ENCODE measurements around the gene SLC22A23. TPM values are rescaled to one million over a fixed set of nuclear protein-coding genes. Genes with fewer than 3 reads are reported as not detected.
"Not testable (repeated sequence)": the region's sequence is repeated elsewhere in the genome, so short reads cannot be mapped to it uniquely, and the experiment has no call there.

Gene SLC22A23
- total RNA-seq, 1 donor, result 18.1 TPM

DNA sequence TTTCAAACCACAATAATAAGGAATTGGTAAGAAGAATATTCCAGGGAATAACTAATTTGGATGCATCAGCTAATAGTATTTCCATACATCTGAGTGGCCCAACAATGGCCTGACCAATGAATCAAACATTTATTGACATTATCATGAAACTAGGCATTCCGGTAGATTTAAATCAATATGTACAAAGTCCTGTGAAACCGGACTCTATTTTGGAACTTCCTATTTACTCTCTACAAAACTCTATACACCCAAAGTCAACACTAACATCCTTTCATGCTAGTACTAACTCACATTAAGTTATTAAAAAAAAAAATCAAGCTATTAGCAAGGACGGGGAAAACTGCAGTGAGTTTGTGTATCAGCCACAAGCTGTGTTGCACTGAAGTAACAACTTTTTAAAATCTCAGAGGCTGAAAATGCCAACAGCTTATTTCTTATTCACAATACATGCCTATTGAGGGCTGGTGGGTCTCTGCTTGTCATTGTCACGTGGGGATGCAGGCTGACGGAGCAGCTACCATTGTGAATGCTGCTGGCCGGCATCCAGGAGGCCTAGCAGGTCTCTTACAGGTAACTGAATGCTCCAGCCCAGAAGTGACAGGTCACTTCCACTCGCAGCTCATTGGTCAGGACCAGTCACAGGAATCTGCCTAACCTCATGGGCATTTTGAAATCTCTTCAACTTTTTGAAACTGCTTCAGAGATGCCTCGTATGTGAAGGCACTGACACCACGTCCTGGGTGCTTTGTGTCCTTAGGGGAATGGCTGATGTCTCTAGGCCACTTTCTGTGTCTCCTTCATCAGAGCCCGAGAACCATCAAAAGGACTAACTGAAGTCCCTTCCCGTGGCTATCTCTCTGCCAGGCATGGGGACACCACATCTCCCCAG lies 76.3 kb downstream of the SLC22A23 start:
- H3K4me3 ChIP-seq (ENCODE audit: insufficient read depth, low read length), result no peak overlapping the region
- H3K36me3 ChIP-seq (ENCODE audit: insufficient read depth, low read length), result no peaks in the 10 kb centered on the region
- no peaks in the 10 kb centered on the region for H3K27me3 ChIP-seq (ENCODE audit: insufficient read depth, low read length)
- DNase-seq (ENCODE audit: insufficient read length, low spot score, missing footprints), result no peak
- H3K27ac ChIP-seq (ENCODE audit: low read depth, low read length), result no peak overlapping the region
- H3K9me3 ChIP-seq (ENCODE audit: low read depth, low read length), result no peaks in the 10 kb centered on the region
- no peak overlapping the region for H3K4me2 ChIP-seq (ENCODE audit: insufficient read depth, low read length)
- no peak overlapping the region for H2AFZ ChIP-seq (ENCODE audit: low read length)
- TF ChIP-seq, protein P1, sequence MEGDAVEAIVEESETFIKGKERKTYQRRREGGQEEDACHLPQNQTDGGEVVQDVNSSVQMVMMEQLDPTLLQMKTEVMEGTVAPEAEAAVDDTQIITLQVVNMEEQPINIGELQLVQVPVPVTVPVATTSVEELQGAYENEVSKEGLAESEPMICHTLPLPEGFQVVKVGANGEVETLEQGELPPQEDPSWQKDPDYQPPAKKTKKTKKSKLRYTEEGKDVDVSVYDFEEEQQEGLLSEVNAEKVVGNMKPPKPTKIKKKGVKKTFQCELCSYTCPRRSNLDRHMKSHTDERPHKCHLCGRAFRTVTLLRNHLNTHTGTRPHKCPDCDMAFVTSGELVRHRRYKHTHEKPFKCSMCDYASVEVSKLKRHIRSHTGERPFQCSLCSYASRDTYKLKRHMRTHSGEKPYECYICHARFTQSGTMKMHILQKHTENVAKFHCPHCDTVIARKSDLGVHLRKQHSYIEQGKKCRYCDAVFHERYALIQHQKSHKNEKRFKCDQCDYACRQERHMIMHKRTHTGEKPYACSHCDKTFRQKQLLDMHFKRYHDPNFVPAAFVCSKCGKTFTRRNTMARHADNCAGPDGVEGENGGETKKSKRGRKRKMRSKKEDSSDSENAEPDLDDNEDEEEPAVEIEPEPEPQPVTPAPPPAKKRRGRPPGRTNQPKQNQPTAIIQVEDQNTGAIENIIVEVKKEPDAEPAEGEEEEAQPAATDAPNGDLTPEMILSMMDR (IDR thresholded peaks at IDR 0.05; ENCODE audit: extremely low read depth, low read depth, low read length), result no peak
- peaks cover 18% of the 10 kb centered on the region for H3K79me2 ChIP-seq (ENCODE audit: insufficient read depth, low read length)
- peaks cover 34% of the 10 kb centered on the region for H3K4me1 ChIP-seq (ENCODE audit: insufficient read depth, low read length)
- H4K20me1 ChIP-seq (ENCODE audit: insufficient read depth, low read length), result no peaks in the 10 kb centered on the region

DNA sequence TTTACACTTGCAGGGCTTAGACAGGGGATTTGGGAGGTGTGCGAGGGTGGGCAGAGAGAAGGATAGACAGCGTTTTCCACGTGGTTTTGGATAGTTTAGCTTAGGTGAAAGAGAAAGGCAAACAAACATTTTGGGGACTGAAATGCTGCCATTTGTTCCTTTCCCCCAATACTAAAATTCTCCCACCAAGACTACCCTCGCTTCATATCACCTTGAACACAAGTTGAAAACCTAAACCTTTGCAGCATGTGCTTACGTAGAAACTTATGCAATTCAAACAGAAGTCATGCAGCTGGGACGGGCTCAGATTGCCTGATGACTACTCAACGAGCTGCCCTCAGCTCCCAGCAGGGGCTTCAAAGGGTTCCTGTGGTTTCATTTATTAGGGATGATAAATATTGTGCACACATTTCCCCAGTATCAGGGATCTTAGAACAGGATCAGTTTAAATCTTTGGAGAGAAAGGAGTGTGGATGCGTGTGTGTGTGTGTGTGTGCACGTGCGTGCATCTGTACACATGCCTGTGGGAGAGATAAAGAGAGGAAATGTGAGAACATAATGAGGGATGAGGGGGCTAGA lies 77.3 kb downstream of the SLC22A23 start:
- no peak overlapping the region for H3K4me2 ChIP-seq (ENCODE audit: insufficient read depth, low read length)
- peaks cover 30% of the 10 kb centered on the region for H3K4me1 ChIP-seq (ENCODE audit: insufficient read depth, low read length)
- no peak overlapping the region for H2AFZ ChIP-seq (ENCODE audit: low read length)
- H4K20me1 ChIP-seq (ENCODE audit: insufficient read depth, low read length), result no peaks in the 10 kb centered on the region
- TF ChIP-seq, protein P1 (IDR thresholded peaks at IDR 0.05; ENCODE audit: extremely low read depth, low read depth, low read length), result no peak
- no peak overlapping the region for H3K4me3 ChIP-seq (ENCODE audit: insufficient read depth, low read length)
- DNase-seq (ENCODE audit: insufficient read length, low spot score, missing footprints), result no peak
- H3K27ac ChIP-seq (ENCODE audit: low read depth, low read length), result no peak overlapping the region
- H3K36me3 ChIP-seq (ENCODE audit: insufficient read depth, low read length), result no peaks in the 10 kb centered on the region
- no peaks in the 10 kb centered on the region for H3K9me3 ChIP-seq (ENCODE audit: low read depth, low read length)
- peaks cover 14% of the 10 kb centered on the region for H3K79me2 ChIP-seq (ENCODE audit: insufficient read depth, low read length)
- H3K27me3 ChIP-seq (ENCODE audit: insufficient read depth, low read length), result no peaks in the 10 kb centered on the region

DNA sequence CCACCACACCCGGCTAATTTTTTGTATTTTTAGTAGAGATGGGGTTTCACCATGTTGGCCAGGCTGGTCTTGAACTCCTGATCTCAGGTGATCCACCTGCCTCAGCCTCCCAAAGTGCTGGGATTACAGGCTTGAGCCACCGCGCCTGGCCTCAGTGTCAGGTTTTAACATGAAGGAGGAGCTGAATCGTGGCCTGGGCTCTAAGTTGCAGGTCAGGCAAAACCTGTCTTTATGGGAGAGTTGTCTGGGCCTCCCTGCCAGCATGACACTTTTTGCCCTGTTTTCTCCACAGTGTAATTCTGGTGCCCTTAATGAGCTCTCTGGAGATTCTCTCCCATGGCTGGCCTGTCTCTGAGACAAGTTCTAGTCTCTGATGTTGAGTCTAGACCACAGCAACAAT lies 78.0 kb downstream of the SLC22A23 start:
- not testable (repeated sequence) for H2AFZ ChIP-seq (ENCODE audit: low read length); DNase-seq (ENCODE audit: insufficient read length, low spot score, missing footprints); H3K36me3 ChIP-seq (ENCODE audit: insufficient read depth, low read length); H4K20me1 ChIP-seq (ENCODE audit: insufficient read depth, low read length); H3K27ac ChIP-seq (ENCODE audit: low read depth, low read length); H3K9me3 ChIP-seq (ENCODE audit: low read depth, low read length); H3K27me3 ChIP-seq (ENCODE audit: insufficient read depth, low read length); H3K4me3 ChIP-seq (ENCODE audit: insufficient read depth, low read length); H3K4me2 ChIP-seq (ENCODE audit: insufficient read depth, low read length)
- H3K79me2 ChIP-seq (ENCODE audit: insufficient read depth, low read length), result peaks cover 12% of the 10 kb centered on the region
- peaks cover 29% of the 10 kb centered on the region for H3K4me1 ChIP-seq (ENCODE audit: insufficient read depth, low read length)

GRCh38 chr6:3378398-3378782 lies 78.5 kb downstream of the SLC22A23 start:
- H3K4me2 ChIP-seq (ENCODE audit: insufficient read depth, low read length); H3K27me3 ChIP-seq (ENCODE audit: insufficient read depth, low read length); DNase-seq (ENCODE audit: insufficient read length, low spot score, missing footprints); H3K4me3 ChIP-seq (ENCODE audit: insufficient read depth, low read length); H4K20me1 ChIP-seq (ENCODE audit: insufficient read depth, low read length); H3K27ac ChIP-seq (ENCODE audit: low read depth, low read length); H2AFZ ChIP-seq (ENCODE audit: low read length); H3K36me3 ChIP-seq (ENCODE audit: insufficient read depth, low read length); H3K9me3 ChIP-seq (ENCODE audit: low read depth, low read length): not testable (repeated sequence)
- Histone ChIP-seq H3K4me1 (ENCODE audit: insufficient read depth, low read length) (peaks cover 24% of the 10 kb centered on the region), H3K79me2 (ENCODE audit: insufficient read depth, low read length) (peaks cover 11% of the 10 kb centered on the region)

Data from osteoblast (primary cell).